GM12878 (cell line): ENCODE measurements around the gene RNU6-9. TPM values are rescaled to one million over a fixed set of nuclear protein-coding genes. Genes with fewer than 3 reads are reported as not detected.

Experiments
- ATAC-seq: fragments of 200-7000 bp; cut with Tn5 transposase; 3 replicates; pipeline ENCODE4 v1.9.1; 2020; ENCODE audit warnings: mild to moderate bottlenecking, moderate library complexity
- BruUV-seq: library from RNA; stranded (reverse); fragments of 400-500 nt; replicated peaks from 2 replicates; lab custom pipeline; 2021; lab: Mats Ljungman, UMichigan
- CTCF ChIA-PET: fragments of 300-600 bp; sonication (Branson Sonifier 250); formaldehyde crosslinking; extraction: SDS; loops from one replicate; lab custom pipeline; 2021; ENCODE audit warnings: inconsistent platforms; lab: Yijun Ruan, JAX
- POLR2A ChIA-PET: fragments of 350-600 bp; formaldehyde crosslinking; extraction: SDS; loops from one replicate; lab custom pipeline; 2021; ENCODE audit warnings: inconsistent platforms; lab: Charles Lee
- RAD21 ChIA-PET: fragments of 300-600 bp; sonication (Branson Sonifier 250); formaldehyde crosslinking; loops from one replicate; lab custom pipeline; 2023; ENCODE audit warnings: antibody characterized with exemption; ENCODE audit not compliant: unreplicated experiment; lab: Charles Lee
- SMC1A ChIA-PET: fragments of 300-600 bp; sonication (Branson Sonifier 250); formaldehyde crosslinking; loops from one replicate; lab custom pipeline; 2023; ENCODE audit not compliant: unreplicated experiment, uncharacterized antibody; lab: Charles Lee
- DNase-seq: peaks from one replicate; pipeline ENCODE4 v3.0.0-alpha.2; 2011; ENCODE audit warnings: low read depth, low spot score
- FAIRE-seq: peaks from 3 replicates; lab custom pipeline; 2011; peaks lifted over from hg19 to GRCh38; lab: Jason Lieb, UNC
- H2AFZ ChIP-seq: 2 replicates; pipeline ENCODE4 v1.6.0; 2011; ENCODE audit warnings: low read depth, low read length, control low read depth; ENCODE audit not compliant: control insufficient read depth
- H3K27ac ChIP-seq: 2 replicates; pipeline ENCODE4 v1.5.1; 2011; ENCODE audit warnings: control low read depth; ENCODE audit not compliant: control insufficient read depth, insufficient read depth
- H3K27me3 ChIP-seq, 2 experiments: replicated peaks in 1 of 2; 2 replicates each; pipeline versions ENCODE4 v1.6.0 to v1.6.1; 2011; ENCODE audit warnings: low read length in 1 of 2; ENCODE audit not compliant: control insufficient read depth in 2 of 2, insufficient read depth in 2 of 2
- H3K36me3 ChIP-seq, 2 experiments: 2 replicates each; pipeline ENCODE4 v1.5.1; 2011; ENCODE audit warnings: low read length in 1 of 2; ENCODE audit not compliant: control insufficient read depth in 2 of 2, insufficient read depth in 2 of 2
- H3K4me1 ChIP-seq: 2 replicates; pipeline ENCODE4 v1.6.1; 2011; ENCODE audit warnings: mild to moderate bottlenecking, low read length, moderate library complexity, mixed read lengths; ENCODE audit not compliant: control insufficient read depth, insufficient read depth
- H3K4me2 ChIP-seq: 2 replicates; pipeline ENCODE4 v1.6.0; 2011; ENCODE audit warnings: control low read depth; ENCODE audit not compliant: control insufficient read depth, insufficient read depth
- H3K4me3 ChIP-seq: fragments of 200-600 bp; sonication (generic); 2 replicates; pipeline ENCODE4 v1.5.1; 2016
- H3K79me2 ChIP-seq: 2 replicates; pipeline ENCODE4 v1.6.0; 2011; ENCODE audit warnings: low read length; ENCODE audit not compliant: control insufficient read depth, insufficient read depth
- H3K9ac ChIP-seq: 2 replicates; pipeline ENCODE4 v1.8.0; 2011; ENCODE audit warnings: low read length, control low read depth, mixed read lengths; ENCODE audit not compliant: control insufficient read depth, insufficient read depth
- H3K9me3 ChIP-seq: replicated peaks from 3 replicates; pipeline ENCODE4 v1.5.1; 2011; ENCODE audit warnings: mild to moderate bottlenecking, low read length; ENCODE audit not compliant: control insufficient read depth, insufficient read depth
- H4K20me1 ChIP-seq: 2 replicates; pipeline ENCODE4 v1.6.0; 2011; ENCODE audit not compliant: control insufficient read depth, insufficient read depth
- BRCA1 ChIP-seq: IDR thresholded peaks from 2 replicates; pipeline ENCODE4 v1.6.1; 2011; ENCODE audit warnings: low read depth, low read length, improper control_type of control experiment
- POLR2AphosphoS5 ChIP-seq: IDR thresholded peaks from 2 replicates; pipeline ENCODE4 v1.6.1; 2011; ENCODE audit warnings: mild to moderate bottlenecking, low read length, inconsistent platforms
- SMARCA5 ChIP-seq: fragments of 450-650 bp; IDR thresholded peaks from 2 replicates; pipeline ENCODE4 v1.6.1; 2017; ENCODE audit warnings: mild to moderate bottlenecking
- TCF3 ChIP-seq: IDR thresholded peaks from 2 replicates; pipeline ENCODE4 v1.6.1; 2012; ENCODE audit warnings: low read depth, mild to moderate bottlenecking, low read length, borderline replicate concordance; ENCODE audit not compliant: insufficient read depth
- WGBS: methylation state at CpG from one replicate; pipeline ENCODE4 v1.1.6; 2016; ENCODE audit warnings: low lambda C conversion rate; ENCODE audit not compliant: insufficient replicate concordance, insufficient coverage; ENCODE audit errors: missing lambda C conversion rate; 5-methylcytosine and 5-hydroxymethylcytosine counted together
- in situ Hi-C: fragments of 300-500 bp; cut with MboI; formaldehyde crosslinking; loops from 9 replicates; pipeline ENCODE4 v1.14.3; 2018; ENCODE audit warnings: mixed read lengths
- intact Hi-C: fragments of 100-400 bp; cut with micrococcal nuclease; formaldehyde crosslinking; loops from one replicate; pipeline ENCODE4 v1.14.2; 2022; ENCODE audit not compliant: unreplicated experiment
- polyA plus RNA-seq, 11 experiments: library from polyadenylated mRNA; depleted of rRNA in 4 of 11; unstranded in 6 of 11; stranded (reverse) in 5 of 11; fragments of >200 nt; fragmentation: Nextera tagmentation in 4 of 11; fragmentation: Illumina TruSeq in 1 of 11; extraction: Ambion mirVana in 4 of 11; extraction: Trizol in 1 of 11; gene quantifications; 1 replicate in 1 of 11; 2 replicates in 10 of 11; pipeline versions ENCODE4 v1.2.1 to v1.2.3, GENCODE V29; 2011 to 2016; ENCODE audit warnings: inconsistent platforms in 2 of 11, missing spikeins in 2 of 11, low read depth in 1 of 11
- total RNA-seq, 4 experiments: library from RNA; depleted of rRNA in 3 of 4; stranded (reverse); fragments of >200 nt in 3 of 4; fragmentation: Illumina TruSeq in 1 of 4; extraction: Trizol in 1 of 4; gene quantifications; 2 replicates each; pipeline versions ENCODE4 v1.2.1 to v1.2.3, GENCODE V29; 2013 to 2021

RNU6-9 gene
- total and polyA plus RNA-seq, 10 of the 15 experiments (the other 5 are each of a cell fraction or from before 2014, with no cell fraction given): not detected

DNA sequence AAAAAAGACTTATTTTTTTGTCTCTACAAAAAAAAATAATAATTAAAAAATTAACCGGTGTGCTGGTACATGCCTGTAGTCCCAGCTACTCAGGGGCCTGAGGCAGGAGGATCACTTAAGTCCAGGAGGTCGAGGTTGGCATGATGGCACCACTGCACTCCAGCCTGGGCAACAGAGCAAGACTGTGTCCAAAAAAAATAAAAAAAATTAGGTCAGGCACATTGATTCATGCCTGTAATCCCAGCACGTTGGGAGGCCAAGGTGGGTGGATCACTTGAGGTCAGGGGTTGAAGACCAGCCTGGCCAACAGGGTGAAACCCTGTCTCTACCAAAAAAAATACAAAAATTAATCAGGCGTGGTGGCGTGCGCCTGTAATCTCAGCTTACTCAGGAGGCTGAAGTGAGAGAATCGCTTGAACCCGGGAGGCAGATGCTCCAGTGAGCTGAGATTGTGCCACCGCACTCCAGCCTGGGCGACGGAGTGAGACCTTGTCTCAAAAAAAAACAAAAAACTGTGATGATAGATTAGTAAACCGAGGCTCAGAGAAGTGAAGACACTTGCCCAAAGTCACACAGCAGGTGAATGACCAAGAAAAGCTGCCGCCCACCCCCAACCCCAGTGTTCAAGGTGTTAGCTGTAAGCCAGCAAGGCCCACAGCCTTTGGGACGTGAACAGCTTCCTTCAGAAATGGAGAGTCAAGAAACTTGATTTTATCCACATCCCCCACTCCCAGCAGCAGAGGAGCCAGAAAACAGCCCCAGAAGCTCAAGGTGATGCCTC lies 9.4 kb downstream of the RNU6-9 start:
- no peak for TF ChIP-seq SMARCA5
- no peak for TF ChIP-seq POLR2AphosphoS5
- TF ChIP-seq BRCA1: no peak
- Histone ChIP-seq H2AFZ (no peak overlapping the region), H3K27me3 (no peaks in the 10 kb centered on the region), H4K20me1 (no peaks in the 10 kb centered on the region), H3K9ac (no peak overlapping the region), H3K4me2 (no peak overlapping the region), H3K4me3 (no peak overlapping the region), H3K79me2 (peaks cover 7% of the 10 kb centered on the region), H3K4me1 (peaks cover 19% of the 10 kb centered on the region), H3K27ac (no peak overlapping the region), H3K36me3 (peaks cover 0 to 6% of the 10 kb centered on the region in 2 experiments; a peak in 2 of 4 replicates), H3K9me3 (no peaks in the 10 kb centered on the region)
- in situ Hi-C loops (no loop called here), intact Hi-C loops (no loop called here)
- no TSS peak for BruUV-seq
- WGBS: 83% methylated on average over 14 of the region's 14 CpGs
- DNase-seq (no peak), ATAC-seq (no peak), FAIRE-seq (no peak)
- CTCF ChIA-PET: interaction anchor here (1.0 kb wide), 1 partner anchor 39 kb away, joined by 3 read pairs; no protein-coding TSS in a partner anchor
- POLR2A ChIA-PET: interaction anchor here (1.0 kb wide), 1 partner anchor 10 kb away, joined by 3 read pairs; the partner anchor contains the start of gene MED16
- SMC1A ChIA-PET: no interaction called here
- RAD21 ChIA-PET: no interaction called here

DNA sequence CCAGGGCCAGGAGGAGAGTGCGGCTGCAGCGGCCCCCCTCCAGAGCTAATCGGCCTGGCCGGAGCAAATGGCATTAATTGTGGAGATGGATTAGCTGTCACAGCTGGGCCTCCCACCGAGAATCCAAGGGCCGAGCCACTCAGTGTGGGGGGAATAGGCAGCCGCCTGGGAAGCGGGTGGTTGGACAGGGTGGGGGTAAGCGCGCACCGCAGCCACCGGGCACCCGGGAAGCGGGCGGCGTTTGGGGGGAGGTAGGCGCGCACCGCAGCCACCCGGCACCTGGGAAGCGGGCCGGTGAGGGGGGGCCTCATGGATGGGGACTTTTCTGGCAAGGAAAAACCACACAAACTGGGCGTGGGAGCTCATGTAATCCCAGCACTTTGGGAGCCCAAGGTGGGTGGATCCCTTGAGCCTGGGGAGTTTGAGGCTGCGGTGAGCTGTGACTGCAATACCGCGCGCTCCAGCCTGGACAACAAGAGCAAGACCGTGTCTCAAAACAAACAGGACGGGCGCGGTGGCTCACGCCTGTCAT lies 10.0 kb downstream of the RNU6-9 start:
- ChIA-PET POLR2A (interaction anchor here (1.0 kb wide), 1 partner anchor 11 kb away, joined by 3 read pairs; the partner anchor contains the start of gene MED16), CTCF (interaction anchor here (1.0 kb wide), 1 partner anchor 40 kb away, joined by 3 read pairs; no protein-coding TSS in a partner anchor), SMC1A (no interaction called here)
- Histone ChIP-seq H3K36me3 (peaks cover 0 to 6% of the 10 kb centered on the region in 2 experiments; a peak in 2 of 4 replicates), H3K9ac (no peak overlapping the region), H3K79me2 (peaks cover 7% of the 10 kb centered on the region), H3K27me3 (no peaks in the 10 kb centered on the region), H3K9me3 (no peaks in the 10 kb centered on the region), H2AFZ (no peak overlapping the region), H3K4me2 (no peak overlapping the region), H3K4me3 (no peak overlapping the region), H3K4me1 (peaks cover 22% of the 10 kb centered on the region), H3K27ac (no peak overlapping the region), H4K20me1 (no peaks in the 10 kb centered on the region)
- in situ Hi-C loops (no loop called here), intact Hi-C loops (no loop called here)
- 91% methylated on average over 31 of the region's 32 CpGs for WGBS
- ATAC-seq (no peak), FAIRE-seq (no peak), DNase-seq (no peak)
- BruUV-seq: no TSS peak
- no peak for TF ChIP-seq TCF3
- TF ChIP-seq, all 136 proteins: peak for 0
- RAD21 ChIA-PET: no interaction called here
